Skin epidermis (tissue), 12 donors: ENCODE data around the gene JPH4.
"Not testable (repeated sequence)": the region's sequence is repeated elsewhere in the genome, so short reads cannot be mapped to it uniquely, and the experiment has no call there.

Experiments used
- H3K27ac ChIP-seq, 21 experiments: fragments of 200-600 bp; sonication (generic) in 11 of 21; one replicate each; pipeline ENCODE4 v1.5.0; 2020; ENCODE audit warnings: mild to moderate bottlenecking in 3 of 21, inconsistent platforms in 2 of 21, moderate library complexity in 2 of 21
- H3K4me3 ChIP-seq, 7 experiments: fragments of 200-600 bp; sonication (generic) in 2 of 7; one replicate each; pipeline ENCODE4 v1.5.0; 2020; ENCODE audit warnings: inconsistent platforms in 2 of 7, mild to moderate bottlenecking in 2 of 7, moderate library complexity in 1 of 7

Gene JPH4

GRCh38 chr14:23609411-23610089 is 31.0 kb upstream of the JPH4 start:
- not testable (repeated sequence) for H3K4me3 ChIP-seq
- peak overlapping the region in 11 of 21 experiments; percentile 17 to 87 (median 63) for H3K27ac ChIP-seq

- Histone ChIP-seq H3K27ac (no peak overlapping the region), H3K4me3 (no peak overlapping the region)
These were observed 30.4 kb upstream of the JPH4 start for GRCh38 chr14:23609001-23609400.

GRCh38 chr14:23608454-23608853 is 29.9 kb upstream of the JPH4 start:
- Histone ChIP-seq H3K27ac (no peak overlapping the region), H3K4me3 (no peak overlapping the region)

DNA sequence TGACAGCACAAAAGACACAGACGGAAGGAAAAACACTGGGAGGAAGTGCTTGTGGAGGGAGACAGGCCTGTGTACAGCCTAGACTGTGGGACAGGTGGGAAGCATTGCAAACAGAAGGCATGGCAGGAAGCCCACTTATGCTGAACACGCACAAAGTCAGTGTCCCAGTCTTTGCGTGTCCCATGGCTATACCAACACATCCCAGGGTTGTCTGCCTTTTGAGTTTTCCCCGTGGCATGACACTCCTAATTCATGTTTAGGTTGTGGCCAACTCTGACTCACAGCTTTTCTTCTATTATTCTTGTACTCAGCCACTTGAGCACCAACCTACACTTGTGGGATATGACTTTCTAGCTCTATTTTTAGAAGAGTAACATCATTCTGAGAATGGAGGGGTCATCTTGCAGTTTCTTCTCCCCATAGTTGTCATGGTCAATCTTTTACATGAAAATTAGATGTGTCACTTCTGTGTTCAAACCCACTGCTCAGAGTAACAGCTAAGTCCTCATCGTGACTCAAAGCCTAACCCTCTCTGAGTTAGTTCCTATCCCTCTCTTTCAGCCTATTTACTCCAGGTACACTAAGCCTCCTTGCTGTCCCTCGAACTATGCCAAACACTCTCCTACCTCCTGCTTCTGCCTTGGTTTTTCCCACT is 27.5 kb upstream of the JPH4 start:
- Histone ChIP-seq H3K4me3 (no peak overlapping the region), H3K27ac (no peak overlapping the region)

DNA sequence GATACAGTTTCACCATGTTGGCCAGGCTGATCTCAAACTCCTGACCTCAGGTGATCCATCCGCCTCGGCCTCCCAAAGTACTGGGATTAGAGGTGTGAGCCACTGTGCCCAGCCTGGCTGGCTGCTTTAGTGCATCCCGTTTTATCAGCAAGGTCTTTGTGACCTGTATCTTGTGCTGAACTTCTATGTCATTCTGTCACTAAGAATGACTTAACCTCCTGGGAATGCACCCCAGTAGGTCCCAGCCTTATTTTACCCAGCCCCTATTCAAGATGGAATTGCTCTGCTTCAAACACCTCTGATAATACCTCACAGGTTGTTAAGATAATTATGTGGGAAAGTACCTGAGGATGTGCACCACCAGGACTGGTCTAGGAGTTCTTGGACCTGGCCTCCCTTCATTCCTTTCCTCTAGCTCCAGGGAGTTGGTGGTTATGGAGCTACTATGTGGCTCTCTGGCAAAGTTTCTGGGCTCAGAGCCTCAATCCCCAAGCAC is 26.1 kb upstream of the JPH4 start:
- no peak overlapping the region for H3K27ac ChIP-seq
- H3K4me3 ChIP-seq, result no peak overlapping the region

GRCh38 chr14:23604148-23604547 is 25.6 kb upstream of the JPH4 start:
- H3K4me3 ChIP-seq, result no peak overlapping the region
- no peak overlapping the region for H3K27ac ChIP-seq

DNA sequence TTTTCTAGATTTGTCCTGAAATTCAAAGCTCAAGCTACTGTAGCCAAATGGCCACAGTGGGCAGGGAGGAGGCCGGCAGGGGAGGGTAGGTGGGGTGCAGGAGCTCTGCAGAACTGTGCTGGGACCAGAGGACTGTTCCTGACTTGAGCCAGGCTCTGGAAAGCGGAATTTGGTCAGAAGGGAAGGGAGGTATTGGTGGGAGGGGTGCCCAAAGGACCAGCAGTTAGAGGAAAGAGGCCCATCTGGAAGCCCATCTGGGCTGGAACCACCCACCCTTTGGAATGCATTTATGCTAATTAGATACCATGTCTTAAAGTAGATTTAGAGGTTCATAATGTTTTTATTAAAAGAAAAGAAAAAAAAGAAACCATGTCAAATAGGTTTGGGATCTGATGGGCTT is 24.5 kb upstream of the JPH4 start:
- Histone ChIP-seq H3K4me3 (no peak overlapping the region), H3K27ac (no peak overlapping the region)

DNA sequence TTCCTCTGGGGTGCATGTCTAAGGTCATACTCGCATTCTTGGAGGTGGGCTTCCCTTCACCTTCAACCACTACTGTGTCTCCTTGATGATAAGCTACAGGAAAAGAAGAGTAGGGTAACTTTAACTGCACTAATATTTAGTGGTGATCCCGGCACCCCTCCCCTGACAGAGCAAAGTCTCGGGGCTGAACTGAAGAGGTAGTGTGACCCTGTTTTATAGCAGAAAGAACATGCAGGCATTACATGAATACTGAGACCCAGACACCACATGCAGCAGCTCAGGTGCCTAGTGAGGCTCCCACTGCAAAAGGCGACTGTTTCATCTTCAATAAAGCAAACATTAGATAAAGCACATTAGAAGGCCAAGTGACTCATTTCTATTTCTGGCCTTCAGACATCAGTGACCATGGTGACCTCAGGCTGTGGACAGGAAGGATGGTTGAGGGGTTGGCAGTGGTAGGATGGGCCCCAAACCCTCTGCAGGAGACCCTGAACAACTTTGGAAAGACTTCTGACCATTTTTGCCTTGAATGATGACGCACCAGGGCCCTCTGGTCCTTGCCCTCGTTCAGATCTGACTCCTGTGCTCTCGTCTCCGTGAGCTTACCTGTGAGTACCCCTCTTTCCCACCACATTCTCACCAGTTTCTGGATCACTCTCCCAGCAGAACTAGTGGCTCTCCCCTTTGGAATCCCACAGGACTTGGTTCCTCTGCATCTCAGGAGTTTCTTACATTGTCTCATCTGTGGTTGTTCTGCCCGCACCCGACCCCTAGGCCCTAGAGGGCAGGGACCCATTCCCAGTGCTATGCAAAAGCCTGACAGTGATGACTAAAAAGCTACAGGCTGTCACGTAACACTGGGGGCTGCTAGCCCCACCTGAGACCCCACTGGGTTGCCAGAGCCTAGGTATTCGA is 23.8 kb upstream of the JPH4 start:
- H3K4me3 ChIP-seq, result no peak overlapping the region
- H3K27ac ChIP-seq, result no peak overlapping the region

GRCh38 chr14:23601845-23602180 is 23.2 kb upstream of the JPH4 start:
- Histone ChIP-seq H3K27ac (no peak overlapping the region), H3K4me3 (no peak overlapping the region)

DNA sequence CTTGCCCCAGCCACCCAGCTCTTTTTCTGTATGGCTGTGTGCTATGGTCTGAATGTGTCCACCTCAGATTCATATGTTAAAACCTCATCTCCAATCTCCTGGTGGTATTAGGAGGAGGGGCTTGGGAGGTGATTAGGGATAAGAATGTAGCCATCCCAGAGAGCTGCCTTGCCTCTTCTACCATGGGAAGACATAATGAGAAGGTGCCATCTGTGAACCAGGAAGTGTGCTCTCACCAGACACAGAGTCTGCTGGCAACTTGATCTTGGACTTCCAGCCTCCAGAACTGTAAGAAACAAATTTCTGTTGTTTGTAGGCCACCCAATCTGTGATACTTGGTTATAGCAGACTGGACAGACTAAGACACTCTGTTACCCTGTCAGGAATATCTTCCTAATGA is 22.8 kb upstream of the JPH4 start:
- Histone ChIP-seq H3K27ac (no peak overlapping the region), H3K4me3 (no peak overlapping the region)

GRCh38 chr14:23600806-23601205 is 22.2 kb upstream of the JPH4 start:
- Histone ChIP-seq H3K27ac (no peak overlapping the region), H3K4me3 (no peak overlapping the region)

GRCh38 chr14:23600322-23600707 is 21.7 kb upstream of the JPH4 start:
- Histone ChIP-seq H3K27ac (no peak overlapping the region), H3K4me3 (no peak overlapping the region)

- not testable (repeated sequence) for H3K4me3 ChIP-seq, H3K27ac ChIP-seq
These were observed 15.6 kb upstream of the JPH4 start for GRCh38 chr14:23594191-23594590.

DNA sequence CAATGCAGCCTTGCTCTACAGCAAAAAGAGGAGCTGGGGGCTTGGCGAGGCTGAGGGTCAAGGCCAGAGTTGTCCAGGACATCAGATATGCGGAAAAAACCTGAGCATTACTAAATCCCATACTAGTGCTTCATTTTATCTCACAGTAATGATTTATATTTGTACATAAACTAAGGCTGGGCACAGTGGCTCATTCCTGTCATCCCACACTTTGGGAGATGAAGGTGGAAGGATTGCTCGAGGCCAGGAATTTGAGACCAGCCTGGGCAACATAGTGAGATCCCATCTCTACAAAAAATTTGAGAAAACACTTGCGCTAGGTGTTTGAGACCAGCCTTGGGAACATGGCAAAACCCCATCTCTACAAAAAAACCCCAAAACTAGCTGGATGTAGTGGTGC is 11.6 kb upstream of the JPH4 start:
- Histone ChIP-seq H3K27ac (no peak overlapping the region), H3K4me3 (no peak overlapping the region)

GRCh38 chr14:23589606-23590005 is 11.0 kb upstream of the JPH4 start:
- Histone ChIP-seq H3K27ac (no peak overlapping the region), H3K4me3 (no peak overlapping the region)

DNA sequence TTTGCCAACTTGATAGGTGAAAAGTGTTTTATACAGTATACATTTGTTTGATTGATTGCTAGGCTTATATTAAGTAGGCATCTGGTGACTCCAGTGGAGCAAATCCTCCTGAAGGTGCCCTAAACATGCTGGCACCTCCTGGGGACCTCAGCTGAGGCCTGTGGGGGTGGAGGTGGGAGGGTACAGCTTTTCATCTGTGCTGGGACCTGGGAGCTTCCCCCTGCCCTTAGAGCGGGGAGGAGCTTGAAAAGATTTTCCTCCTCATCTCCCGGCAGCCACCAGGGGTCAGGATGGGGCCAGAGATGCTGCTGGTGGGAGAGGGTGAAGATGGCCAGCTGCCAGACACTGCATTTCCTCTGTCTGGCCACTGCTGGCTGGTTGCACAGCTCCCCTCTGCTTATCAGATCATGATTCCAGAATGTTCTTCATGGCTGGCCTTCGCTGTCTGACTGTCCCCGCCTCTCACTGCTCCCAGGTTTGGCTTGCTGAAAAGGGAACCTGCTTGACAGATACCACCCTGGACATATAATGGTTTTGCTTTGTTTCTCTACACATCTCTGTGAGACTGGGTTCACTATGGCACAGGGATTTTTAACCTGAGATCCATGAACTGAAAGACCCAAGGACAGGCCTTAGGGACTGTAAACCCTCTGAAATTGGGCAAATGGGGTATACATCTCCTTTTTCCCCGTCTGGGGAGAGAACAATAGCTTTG is 10.5 kb upstream of the JPH4 start:
- Histone ChIP-seq H3K27ac (no peak overlapping the region), H3K4me3 (no peak overlapping the region)

- H3K4me3 ChIP-seq, H3K27ac ChIP-seq: not testable (repeated sequence)
These were observed 6.1 kb upstream of the JPH4 start for GRCh38 chr14:23584527-23585203.

DNA sequence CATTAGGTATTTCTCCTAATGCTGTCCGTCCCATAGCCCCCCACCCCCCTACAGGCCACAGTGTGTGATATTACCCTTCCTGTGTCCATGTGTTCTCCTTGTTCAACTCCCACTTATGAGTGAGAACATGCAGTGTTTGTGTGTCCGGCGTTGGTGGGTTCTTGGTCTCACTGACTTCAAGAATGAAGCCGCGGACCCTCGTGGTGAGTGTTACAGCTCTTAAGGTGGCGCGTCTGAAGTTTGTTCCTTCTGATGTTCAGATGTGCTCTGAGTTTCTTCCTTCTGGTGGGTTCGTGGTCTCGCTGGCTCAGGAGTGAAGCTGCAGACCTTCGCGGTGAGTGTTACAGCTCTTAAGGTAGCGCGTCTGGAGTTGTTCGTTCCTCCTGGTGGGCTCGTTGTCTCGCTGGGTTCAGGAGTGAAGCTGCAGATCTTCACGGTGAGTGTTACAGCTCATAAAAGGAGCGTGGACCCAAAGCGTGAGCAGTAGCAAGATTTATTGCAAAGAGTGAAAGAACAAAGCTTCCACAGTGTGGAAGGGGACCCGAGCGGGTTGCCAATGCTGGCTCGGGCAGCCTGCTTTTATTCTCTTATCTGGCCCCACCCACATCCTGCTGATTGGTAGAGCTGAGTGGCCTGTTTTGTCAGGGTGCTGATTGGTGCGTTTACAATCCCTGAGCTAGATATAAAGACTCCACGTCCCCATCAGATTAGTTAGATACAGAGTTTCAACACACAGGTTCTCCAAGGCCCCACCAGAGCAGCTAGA is 5.4 kb upstream of the JPH4 start:
- not testable (repeated sequence) for H3K4me3 ChIP-seq, H3K27ac ChIP-seq
